Epithelial cell of esophagus (primary cell): ENCODE measurements around the gene MYEF2.

Experiments used
- DNase-seq: peaks from one replicate; pipeline ENCODE4 v3.0.0; 2010; ENCODE audit warnings: low read depth
- H3K4me3 ChIP-seq: 2 replicates; pipeline ENCODE4 v1.5.1; 2011; ENCODE audit warnings: mild to moderate bottlenecking, low read length, control low read depth
- TF ChIP-seq, protein P1 (sequence below): IDR thresholded peaks from 2 replicates; pipeline ENCODE4 v1.5.1; 2011; ENCODE audit warnings: low read depth, mild to moderate bottlenecking, low read length, control low read depth, inconsistent platforms; ENCODE audit not compliant: insufficient read depth; ENCODE audit errors: missing control alignments

Gene MYEF2

DNA sequence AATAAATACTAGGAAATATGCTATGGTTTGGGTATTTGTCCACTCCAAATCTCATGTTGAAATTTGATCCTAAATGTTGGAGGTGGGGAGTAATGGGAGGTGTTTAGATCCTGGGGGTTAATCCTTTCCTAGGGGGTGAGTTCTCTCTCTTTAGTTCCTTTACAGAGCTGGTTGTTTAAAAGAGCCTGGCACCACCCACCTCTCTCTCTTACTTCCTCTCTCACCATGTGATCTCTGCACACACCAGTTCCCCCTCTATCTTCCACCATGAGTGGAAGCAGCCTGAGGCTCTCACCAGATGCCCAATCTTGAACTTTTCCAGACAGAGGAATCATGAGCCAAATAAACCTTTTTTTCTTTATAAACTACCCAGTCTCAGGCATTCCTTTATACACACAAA is 46.8 kb downstream of the MYEF2 start:
- no peak for DNase-seq
- H3K4me3 ChIP-seq, result no peak overlapping the region
- TF ChIP-seq, protein P1, sequence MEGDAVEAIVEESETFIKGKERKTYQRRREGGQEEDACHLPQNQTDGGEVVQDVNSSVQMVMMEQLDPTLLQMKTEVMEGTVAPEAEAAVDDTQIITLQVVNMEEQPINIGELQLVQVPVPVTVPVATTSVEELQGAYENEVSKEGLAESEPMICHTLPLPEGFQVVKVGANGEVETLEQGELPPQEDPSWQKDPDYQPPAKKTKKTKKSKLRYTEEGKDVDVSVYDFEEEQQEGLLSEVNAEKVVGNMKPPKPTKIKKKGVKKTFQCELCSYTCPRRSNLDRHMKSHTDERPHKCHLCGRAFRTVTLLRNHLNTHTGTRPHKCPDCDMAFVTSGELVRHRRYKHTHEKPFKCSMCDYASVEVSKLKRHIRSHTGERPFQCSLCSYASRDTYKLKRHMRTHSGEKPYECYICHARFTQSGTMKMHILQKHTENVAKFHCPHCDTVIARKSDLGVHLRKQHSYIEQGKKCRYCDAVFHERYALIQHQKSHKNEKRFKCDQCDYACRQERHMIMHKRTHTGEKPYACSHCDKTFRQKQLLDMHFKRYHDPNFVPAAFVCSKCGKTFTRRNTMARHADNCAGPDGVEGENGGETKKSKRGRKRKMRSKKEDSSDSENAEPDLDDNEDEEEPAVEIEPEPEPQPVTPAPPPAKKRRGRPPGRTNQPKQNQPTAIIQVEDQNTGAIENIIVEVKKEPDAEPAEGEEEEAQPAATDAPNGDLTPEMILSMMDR, result no peak

- DNase-seq, result no peak
- TF ChIP-seq, protein P1, result no peak
- no peak overlapping the region for H3K4me3 ChIP-seq
These were observed 51.3 kb downstream of the MYEF2 start for GRCh38 chr15:48126667-48127355.

DNA sequence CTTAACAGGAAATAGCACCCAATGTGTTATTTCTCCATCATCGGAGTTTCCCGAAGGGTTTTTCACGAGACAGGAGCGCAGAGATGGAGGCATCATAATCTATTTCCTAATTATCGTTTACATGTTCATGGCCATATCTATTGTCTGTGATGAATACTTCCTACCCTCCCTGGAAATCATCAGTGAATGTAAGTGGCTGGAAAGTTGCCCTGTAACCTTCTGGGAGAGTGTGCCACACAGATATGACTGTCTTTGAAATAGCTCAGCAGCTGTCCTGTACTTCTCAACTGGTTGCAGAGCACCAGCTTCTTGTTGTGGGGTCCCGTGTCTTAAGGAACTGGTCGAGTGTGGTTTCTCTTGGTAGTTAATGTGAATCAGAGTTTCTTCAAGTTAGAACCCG is 56.2 kb downstream of the MYEF2 start:
- H3K4me3 ChIP-seq, result no peak overlapping the region
- no peak for DNase-seq
- TF ChIP-seq, protein P1, result no peak

DNA sequence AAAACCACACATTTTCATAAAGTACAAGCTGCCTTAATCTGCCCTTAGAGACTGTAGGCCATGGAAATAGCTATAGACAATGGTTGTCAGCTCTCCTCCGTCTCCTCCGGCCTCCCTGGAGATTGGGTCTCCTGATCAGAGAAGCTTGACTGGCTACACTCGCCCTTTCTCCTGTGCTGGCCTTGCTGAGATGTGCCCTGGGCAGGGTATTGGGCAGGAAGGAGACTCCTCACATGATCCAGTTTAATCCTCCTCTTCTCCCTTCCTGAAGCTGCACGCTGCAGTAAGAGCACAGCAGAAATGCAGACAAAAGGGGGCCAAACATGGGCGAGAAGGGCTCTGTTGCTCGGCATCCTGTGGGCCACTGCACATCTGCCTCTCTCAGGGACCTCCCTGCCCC is 57.4 kb downstream of the MYEF2 start, which contains the start of gene SLC24A5:
SLC24A5 (plus strand) TSS at position 246 of the 400 bp plus-strand sequence; CDS start at position 301, 55 bp downstream.
- DNase-seq, result no peak
- TF ChIP-seq, protein P1, result no peak
- no peak within 1 kb of the TSS for H3K4me3 ChIP-seq

- H3K4me3 ChIP-seq, result no peak overlapping the region
- DNase-seq, result peak; percentile 10
- TF ChIP-seq, protein P1, result no peak
These were observed 58.8 kb downstream of the MYEF2 start for GRCh38 chr15:48119277-48119676.

DNA sequence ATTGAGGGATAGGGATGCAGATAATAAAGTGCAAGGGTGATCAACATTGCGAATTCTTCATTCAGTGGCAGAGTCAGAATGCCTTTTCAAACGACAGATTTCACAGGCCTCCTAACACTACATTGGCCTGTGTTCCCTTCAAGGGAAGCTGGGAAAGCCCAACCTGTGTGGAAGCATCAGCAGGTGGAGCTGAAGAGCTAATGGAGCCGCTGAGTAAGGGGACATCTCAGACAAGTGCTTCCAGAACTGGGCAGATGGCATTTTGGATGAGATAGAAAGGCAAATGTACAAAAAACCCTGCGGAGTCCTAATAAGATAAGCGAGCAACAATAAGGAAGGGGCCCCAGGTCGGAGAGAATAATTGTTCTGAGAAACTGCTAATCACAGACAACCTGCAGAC is 65.9 kb downstream of the MYEF2 start:
- H3K4me3 ChIP-seq, result no peak overlapping the region
- TF ChIP-seq, protein P1, result peak; percentile 66
- peak; percentile 60 for DNase-seq
